Measurements from ENCODE around the gene DONSON. TPM values are rescaled to one million over a fixed set of nuclear protein-coding genes. Genes with fewer than 3 reads are reported as not detected.

DONSON gene
- total RNA-seq, 2 experiments from 2014 or later = 43.3 to 44.1 TPM

DNA sequence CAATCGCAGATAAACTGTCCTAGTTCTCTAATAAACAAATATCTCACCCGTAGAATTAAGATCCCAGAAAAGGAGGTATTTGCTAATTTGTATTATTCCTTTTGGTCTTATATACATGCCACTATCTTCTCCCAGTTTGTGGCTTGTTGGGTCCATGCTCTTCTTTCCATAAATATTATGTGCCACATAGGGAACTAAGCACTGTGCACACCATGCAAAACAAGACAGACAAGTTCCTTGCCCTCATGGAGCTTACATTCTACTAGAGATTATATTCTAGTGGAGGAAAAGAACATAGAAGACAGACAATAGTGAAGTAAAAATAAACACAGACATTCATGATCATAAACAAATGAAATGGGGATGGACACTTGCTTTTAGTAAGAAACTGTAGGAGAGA lies 51.3 kb downstream of the DONSON start:
- ChIA-PET CTCF (interaction anchor here (0.8 to 1.1 kb wide), 2 partner anchors 17 to 40 kb away, joined by 3 read pairs; no protein-coding TSS in a partner anchor), POLR2A (interaction anchor here (0.7 kb wide), 1 partner anchor 212 kb away, joined by 3 read pairs; the partner anchor contains the start of gene IFNAR1)
- Mint-ChIP-seq H3K4me3 (no peak overlapping the region), H3K36me3 (ENCODE audit: low read depth) (peaks cover 66% of the 10 kb centered on the region), H3K9me3 (ENCODE audit: insufficient read depth) (no peaks in the 10 kb centered on the region), H3K27me3 (ENCODE audit: low read depth) (no peaks in the 10 kb centered on the region), H3K4me1 (ENCODE audit: low read depth) (peaks cover 24% of the 10 kb centered on the region), H3K27ac (no peak overlapping the region)
- ATAC-seq (no peak), DNase-seq (no peak)

DNA sequence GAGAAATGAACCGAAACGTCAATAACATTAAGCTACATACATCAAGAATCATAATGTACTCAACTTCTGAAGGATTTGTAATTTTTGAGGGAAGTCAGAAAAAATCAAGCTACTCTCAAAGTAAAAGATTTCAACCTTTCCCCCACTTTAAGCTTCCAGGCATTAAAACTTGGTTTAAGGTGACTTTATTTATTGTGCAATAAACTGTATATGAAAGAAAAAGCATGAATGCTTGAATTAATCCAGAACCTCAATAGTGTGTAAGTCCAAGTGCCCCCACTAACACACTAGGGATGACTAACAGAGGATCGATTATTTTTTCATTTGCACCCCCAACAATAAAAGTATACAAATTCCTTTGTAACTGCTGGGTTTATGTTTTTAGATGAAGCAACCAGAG lies 57.5 kb downstream of the DONSON start:
- no peak overlapping the region for H3K27ac Mint-ChIP-seq

More for the DNA sequence above, 57.5 kb downstream of the DONSON start:
- ATAC-seq = no peak
- H3K4me3 Mint-ChIP-seq = no peak overlapping the region
- CTCF ChIA-PET = no interaction called here
- DNase-seq = no peak
- H3K9me3 Mint-ChIP-seq (ENCODE audit: insufficient read depth) = no peaks in the 10 kb centered on the region
- peaks cover 71% of the 10 kb centered on the region for H3K36me3 Mint-ChIP-seq (ENCODE audit: low read depth)
- POLR2A ChIA-PET = interaction anchor here (1.3 kb wide), 1 partner anchor 12 kb away, joined by 5 read pairs; the partner anchor contains the start of gene SON
- peaks cover 2% of the 10 kb centered on the region for H3K4me1 Mint-ChIP-seq (ENCODE audit: low read depth)
- H3K27me3 Mint-ChIP-seq (ENCODE audit: low read depth) = no peaks in the 10 kb centered on the region

Other genes with a start within 250 kb of the DONSON start
- gene IFNGR2, start 185.3 kb downstream of the DONSON start, total RNA-seq = 1 to 10 TPM; 6.5 to 8.2 TPM
- 10 to 100 TPM; 34.9 to 37.5 TPM for gene TMEM50B, start 108.7 kb downstream of the DONSON start, total RNA-seq
- gene DNAJC28, start 97.0 kb downstream of the DONSON start, total RNA-seq = under 1 TPM; 0.40 to 0.73 TPM
- gene GART, start 46.6 kb downstream of the DONSON start, total RNA-seq = 100 to 1,000 TPM; 138 to 147 TPM
- 100 to 1,000 TPM; 284 to 285 TPM for gene SON, start 45.6 kb downstream of the DONSON start, total RNA-seq
- 10 to 100 TPM; 30.2 to 31.4 TPM for gene CRYZL1, start 53.1 kb upstream of the DONSON start, total RNA-seq
- gene ITSN1, start 53.8 kb upstream of the DONSON start, total RNA-seq = 1 to 10 TPM; 1.6 to 1.7 TPM

Measured in activated CD8-positive, alpha-beta T cell treated with anti-CD3 and anti-CD28 coated beads, Interleukin-2, amount 10 ng/mL, durations not matched to agents 7 days and 5 days (primary cell).